Stomach (tissue), 9 donors: Measurements from ENCODE around the gene WNT4. TPM values are rescaled to one million over a fixed set of nuclear protein-coding genes. Genes with fewer than 3 reads are reported as not detected.

Experiments
- DNase-seq, 2 donors: peaks; one replicate each; pipeline versions ENCODE4 v3.0.0 to v3.0.0-alpha.2; 2013 to 2019
- H3K27ac ChIP-seq, 5 donors: fragments of 200-600 bp in 4 of 5; sonication (generic) in 4 of 5; one replicate each; pipeline ENCODE4 v1.5.1; 2013 to 2019; ENCODE audit warnings: mild to moderate bottlenecking in 1 of 5, moderate library complexity in 1 of 5
- H3K27me3 ChIP-seq, 3 donors: fragments of 200-600 bp; sonication (generic); one replicate each; pipeline ENCODE4 v1.5.1; 2017 to 2019; ENCODE audit warnings: mixed run types in 1 of 3
- H3K36me3 ChIP-seq, 4 donors: fragments of 200-600 bp; sonication (generic); 1 replicate in 3 of 4; 2 replicates in 1 of 4; pipeline ENCODE4 v1.5.1; 2016 to 2019
- H3K4me1 ChIP-seq, 4 donors: fragments of 200-600 bp; sonication (generic); one replicate each; pipeline ENCODE4 v1.5.1; 2016 to 2019
- H3K4me3 ChIP-seq, 4 donors: fragments of 200-600 bp; sonication (generic) in 3 of 4; one replicate each; pipeline ENCODE4 v1.5.1; 2016 to 2019; ENCODE audit warnings: mild to moderate bottlenecking in 1 of 4
- H3K9me3 ChIP-seq, 4 donors: fragments of 200-600 bp; sonication (generic); one replicate each; pipeline ENCODE4 v1.5.1; 2016 to 2019
- CTCF ChIP-seq, 7 experiments: fragments of 450-650 bp in 4 of 7; fragments of 200-600 bp in 3 of 7; sonication (generic) in 3 of 7; IDR thresholded peaks; one replicate each; pipeline ENCODE4 v1.5.1; 2016 to 2019; ENCODE audit warnings: antibody characterized with exemption in 7 of 7, control low read depth in 2 of 7, mild to moderate bottlenecking in 1 of 7
- EP300 ChIP-seq: sonication (generic); formaldehyde crosslinking; IDR thresholded peaks from one replicate; pipeline ENCODE4 v1.6.1; 2017; ENCODE audit warnings: antibody characterized with exemption
- POLR2A ChIP-seq, 4 donors: fragments of 450-650 bp; IDR thresholded peaks; one replicate each; pipeline ENCODE4 v1.6.1; 2016; ENCODE audit warnings: antibody characterized with exemption in 4 of 4, control low read depth in 2 of 4, mild to moderate bottlenecking in 1 of 4, moderate library complexity in 1 of 4
- POLR2AphosphoS5 ChIP-seq, 3 donors: sonication (generic); formaldehyde crosslinking; IDR thresholded peaks; one replicate each; pipeline ENCODE4 v1.6.1; 2016; ENCODE audit warnings: antibody characterized with exemption in 3 of 3
- WGBS, 5 donors: extraction: QIAGEN DNeasy Blood & Tissue Kit in 3 of 5; methylation state at CpG; one replicate each; pipeline versions ENCODE4 v1.1.5 to v1.1.7; 2013 to 2018; 5-methylcytosine and 5-hydroxymethylcytosine counted together
- intact Hi-C: fragments of 100-400 bp; cut with DNase I; formaldehyde crosslinking; loops from one replicate; pipeline ENCODE4 v1.15.1; 2023; ENCODE audit warnings: low total_unique reads
- polyA plus RNA-seq, 3 donors: library from polyadenylated mRNA; stranded (reverse); fragments of 200-250 nt; gene quantifications; one replicate each; pipeline ENCODE4 v1.2.3, GENCODE V29; 2013
- total RNA-seq, 5 donors: library from RNA; depleted of rRNA; stranded (reverse); fragments of >200 nt; gene quantifications; one replicate each; pipeline versions ENCODE4 v1.1.0 to v1.2.3, GENCODE V29; 2014 to 2016
- donor health status: healthy with polysubstance abuse.
- donor health status: Bipolar disorder and iron deficiency.
- donor health status: healthy.

The WNT4 gene
- total and polyA plus RNA-seq, 8 donors = 0.58 to 10.0 (median 4.5) TPM

- H3K4me3 ChIP-seq = no peak overlapping the region
- H3K36me3 ChIP-seq = no peaks in the 10 kb centered on the region
- TF ChIP-seq EP300 (no peak), CTCF (IDR thresholded peaks at IDR 0.05) (no peak), POLR2AphosphoS5 (IDR thresholded peaks at IDR 0.05) (no peak), POLR2A (IDR thresholded peaks at IDR 0.05) (no peak)
- peaks cover 7 to 13% (median 11%) of the 10 kb centered on the region in 4 donors for H3K4me1 ChIP-seq
- no peak overlapping the region for H3K27ac ChIP-seq
- no peaks in the 10 kb centered on the region for H3K27me3 ChIP-seq
- intact Hi-C loops = no loop called here
- no peaks in the 10 kb centered on the region for H3K9me3 ChIP-seq
- 79 to 100% (median 100%) methylated on average over 1 of the region's 1 CpG for WGBS, 5 donors
- no peak for DNase-seq
Measured at GRCh38 chr1:22166439-22166838, 23.5 kb upstream of the WNT4 start.

- WGBS, 5 donors = 83 to 89% (median 86%) methylated on average over 14 of the region's 14 CpGs
- H3K27ac ChIP-seq = no peak overlapping the region
- TF ChIP-seq EP300 (no peak), POLR2AphosphoS5 (IDR thresholded peaks at IDR 0.05) (no peak), POLR2A (IDR thresholded peaks at IDR 0.05) (no peak), CTCF (IDR thresholded peaks at IDR 0.05) (no peak)
Measured at GRCh38 chr1:22164841-22165808, 22.2 kb upstream of the WNT4 start.

GRCh38 chr1:22163564-22163963, 20.7 kb upstream of the WNT4 start:
- peaks cover 7 to 13% (median 11%) of the 10 kb centered on the region in 4 donors for H3K4me1 ChIP-seq
- H3K27ac ChIP-seq = peak overlapping the region in 2 of 5 donors; percentile 41 to 56
- intact Hi-C loops = no loop called here
- H3K4me3 ChIP-seq = no peak overlapping the region
- TF ChIP-seq POLR2AphosphoS5 (IDR thresholded peaks at IDR 0.05) (peak in 1 of 3 donors; percentile 45), POLR2A (IDR thresholded peaks at IDR 0.05) (no peak)
- no peaks in the 10 kb centered on the region for H3K36me3 ChIP-seq
- no peaks in the 10 kb centered on the region for H3K9me3 ChIP-seq
- no peaks in the 10 kb centered on the region for H3K27me3 ChIP-seq
- DNase-seq = peak; percentile 35 to 40
- 39 to 53% (median 46%) methylated on average over 6 of the region's 6 CpGs for WGBS, 5 donors

More at GRCh38 chr1:22164841-22165808, 22.2 kb upstream of the WNT4 start:
- Histone ChIP-seq H3K27me3 (no peaks in the 10 kb centered on the region), H3K9me3 (no peaks in the 10 kb centered on the region), H3K4me1 (peaks cover 7 to 13% (median 11%) of the 10 kb centered on the region in 4 donors), H3K36me3 (no peaks in the 10 kb centered on the region), H3K4me3 (no peak overlapping the region)
- intact Hi-C loops = no loop called here
- no peak for DNase-seq

- 67 to 76% (median 71%) methylated on average over 1 to 14 of the region's 14 CpGs for WGBS, 5 donors
- intact Hi-C loops = no loop called here
- Histone ChIP-seq H3K4me3 (no peak overlapping the region), H3K36me3 (no peaks in the 10 kb centered on the region), H3K27me3 (no peaks in the 10 kb centered on the region), H3K9me3 (no peaks in the 10 kb centered on the region), H3K4me1 (peaks cover 7 to 13% (median 11%) of the 10 kb centered on the region in 4 donors), H3K27ac (peak overlapping the region in 2 of 5 donors; percentile 41 to 56)
- no peak for TF ChIP-seq POLR2A (IDR thresholded peaks at IDR 0.05)
- TF ChIP-seq EP300 = no peak
- no peak for TF ChIP-seq CTCF (IDR thresholded peaks at IDR 0.05)
- no peak for TF ChIP-seq POLR2AphosphoS5 (IDR thresholded peaks at IDR 0.05)
- no peak for DNase-seq
Measured at GRCh38 chr1:22163137-22163536, 20.2 kb upstream of the WNT4 start.
